SK-N-SH treated with all-trans-retinoic acid at 6 μM for 48 hours (cell line): ENCODE data around the gene KRT72.

ENCODE experiments used
- ATAC-seq: fragments of 200-7000 bp; cut with Tn5 transposase; 3 replicates; pipeline ENCODE4 v1.9.1; 2020; ENCODE audit warnings: mild to moderate bottlenecking, moderate library complexity
- ARNTL ChIP-seq: fragments of 450-650 bp; formaldehyde crosslinking; IDR thresholded peaks from 2 replicates; pipeline ENCODE4 v1.5.0; 2020; ENCODE audit warnings: low read depth, mild to moderate bottlenecking, moderate library complexity, borderline replicate concordance
- BACH2 ChIP-seq: fragments of 250-450 bp; sonication (Bioruptor Pico); IDR thresholded peaks from 2 replicates; pipeline ENCODE4 v1.9.0; 2021; ENCODE audit warnings: mild to moderate bottlenecking, borderline replicate concordance
- CREB5 ChIP-seq: fragments of 250-450 bp; sonication (Bioruptor Pico); IDR thresholded peaks from 2 replicates; pipeline ENCODE4 v1.5.1; 2020; ENCODE audit warnings: low read depth, mild to moderate bottlenecking, moderate library complexity
- CSDC2 ChIP-seq: fragments of 250-450 bp; sonication (Bioruptor Pico); IDR thresholded peaks from 2 replicates; pipeline ENCODE4 v1.5.0; 2020; ENCODE audit warnings: mild to moderate bottlenecking, moderate library complexity
- CSRNP3 ChIP-seq: fragments of 250-450 bp; sonication (Bioruptor Pico); IDR thresholded peaks from 2 replicates; pipeline ENCODE4 v1.5.1; 2021; ENCODE audit warnings: mild to moderate bottlenecking, moderate library complexity
- ESRRG ChIP-seq: fragments of 250-450 bp; sonication (Bioruptor Pico); IDR thresholded peaks from 2 replicates; pipeline ENCODE4 v1.6.1; 2021; ENCODE audit warnings: mild to moderate bottlenecking
- GLIS3 ChIP-seq: fragments of 250-450 bp; sonication (Bioruptor Pico); IDR thresholded peaks from 2 replicates; pipeline ENCODE4 v1.5.0; 2020; ENCODE audit warnings: mild to moderate bottlenecking, moderate library complexity
- ISL1 ChIP-seq: fragments of 250-450 bp; sonication (Bioruptor Pico); IDR thresholded peaks from 2 replicates; pipeline ENCODE4 v2.1.2; 2022; ENCODE audit warnings: mild to moderate bottlenecking, moderate library complexity
- PATZ1 ChIP-seq: fragments of 250-450 bp; sonication (Bioruptor Pico); IDR thresholded peaks from 2 replicates; pipeline ENCODE4 v1.8.0; 2020; ENCODE audit warnings: mild to moderate bottlenecking, moderate library complexity, borderline replicate concordance
- POU6F1 ChIP-seq: fragments of 250-450 bp; sonication (Bioruptor Pico); IDR thresholded peaks from 2 replicates; pipeline ENCODE4 v1.8.0; 2021; ENCODE audit warnings: low read depth, mild to moderate bottlenecking, moderate library complexity, borderline replicate concordance
- PPARA ChIP-seq: fragments of 250-450 bp; sonication (Bioruptor Pico); IDR thresholded peaks from 2 replicates; pipeline ENCODE4 v1.5.0; 2020; ENCODE audit warnings: mild to moderate bottlenecking, borderline replicate concordance
- RARB ChIP-seq: fragments of 250-450 bp; sonication (Bioruptor Pico); IDR thresholded peaks from 2 replicates; pipeline ENCODE4 v1.8.0; 2021; ENCODE audit warnings: mild to moderate bottlenecking, moderate library complexity
- SNAI2 ChIP-seq: fragments of 250-450 bp; sonication (Bioruptor Pico); IDR thresholded peaks from 2 replicates; pipeline ENCODE4 v1.5.0; 2020; ENCODE audit warnings: mild to moderate bottlenecking, moderate library complexity
- TCF4 ChIP-seq: fragments of 250-450 bp; sonication (Bioruptor Pico); IDR thresholded peaks from 2 replicates; pipeline ENCODE4 v1.8.0; 2021; ENCODE audit warnings: mild to moderate bottlenecking, moderate library complexity, borderline replicate concordance
- TOX ChIP-seq: fragments of 250-450 bp; sonication (Bioruptor Pico); IDR thresholded peaks from 2 replicates; pipeline ENCODE4 v1.8.0; 2021; ENCODE audit warnings: mild to moderate bottlenecking, moderate library complexity, borderline replicate concordance
- TSHZ2 ChIP-seq: fragments of 250-450 bp; sonication (Bioruptor Pico); IDR thresholded peaks from 2 replicates; pipeline ENCODE4 v1.5.0; 2020; ENCODE audit warnings: mild to moderate bottlenecking, moderate library complexity
- ZC3H10 ChIP-seq: fragments of 250-450 bp; sonication (Bioruptor Pico); IDR thresholded peaks from 2 replicates; pipeline ENCODE4 v1.5.1; 2021; ENCODE audit warnings: mild to moderate bottlenecking, moderate library complexity
- ZFP30 ChIP-seq: fragments of 450-650 bp; formaldehyde crosslinking; IDR thresholded peaks from 2 replicates; pipeline ENCODE4 v1.5.0; 2022; ENCODE audit warnings: mild to moderate bottlenecking, moderate library complexity
- ZNF565 ChIP-seq: fragments of 450-650 bp; formaldehyde crosslinking; conservative IDR thresholded peaks from 2 replicates; pipeline ENCODE4 v1.5.0; 2020; ENCODE audit warnings: low read depth, mild to moderate bottlenecking, moderate library complexity
- ZNF70 ChIP-seq: fragments of 450-650 bp; formaldehyde crosslinking; IDR thresholded peaks from 2 replicates; pipeline ENCODE4 v1.5.0; 2020; ENCODE audit warnings: mild to moderate bottlenecking, moderate library complexity
- ZNF8 ChIP-seq: fragments of 450-650 bp; formaldehyde crosslinking; IDR thresholded peaks from 2 replicates; pipeline ENCODE4 v1.5.0; 2020; ENCODE audit warnings: mild to moderate bottlenecking, moderate library complexity

Gene KRT72

GRCh38 chr12:52622349-52622748 lies 21.1 kb upstream of the KRT72 start:
- TF ChIP-seq ZFP30 = no peak
- no peak for TF ChIP-seq POU6F1 (CRISPR knock-in tag)
- no peak for TF ChIP-seq ZNF565 (CRISPR knock-in tag)
- no peak for TF ChIP-seq CSRNP3 (CRISPR knock-in tag)
- no peak for TF ChIP-seq GLIS3
- no peak for TF ChIP-seq PPARA
- TF ChIP-seq ESRRG (CRISPR knock-in tag) = no peak
- TF ChIP-seq CSDC2 (CRISPR knock-in tag) = no peak
- TF ChIP-seq ISL1 = no peak
- TF ChIP-seq PATZ1 (CRISPR knock-in tag) = no peak
- no peak for TF ChIP-seq ZC3H10 (CRISPR knock-in tag)
- no peak for TF ChIP-seq TOX (CRISPR knock-in tag)
- TF ChIP-seq ARNTL (CRISPR knock-in tag) = no peak
- TF ChIP-seq ZNF8 = no peak
- no peak for TF ChIP-seq RARB
- TF ChIP-seq, all 23 proteins: peak for 0
- no peak for ATAC-seq

GRCh38 chr12:52618866-52619265 lies 17.6 kb upstream of the KRT72 start:
- ATAC-seq = no peak
- TF ChIP-seq BACH2 (CRISPR knock-in tag) = no peak
- TF ChIP-seq CSRNP3 (CRISPR knock-in tag) = no peak
- no peak for TF ChIP-seq PATZ1 (CRISPR knock-in tag)
- TF ChIP-seq TSHZ2 (CRISPR knock-in tag) = no peak
- no peak for TF ChIP-seq CSDC2 (CRISPR knock-in tag)
- TF ChIP-seq ESRRG (CRISPR knock-in tag) = no peak
- no peak for TF ChIP-seq RARB
- no peak for TF ChIP-seq ZNF70 (CRISPR knock-in tag)
- TF ChIP-seq POU6F1 (CRISPR knock-in tag) = no peak
- no peak for TF ChIP-seq SNAI2 (CRISPR knock-in tag)
- no peak for TF ChIP-seq TOX (CRISPR knock-in tag)
- TF ChIP-seq GLIS3 = no peak
- TF ChIP-seq ISL1 = no peak
- no peak for TF ChIP-seq ZC3H10 (CRISPR knock-in tag)
- no peak for TF ChIP-seq PPARA
- TF ChIP-seq TCF4 (CRISPR knock-in tag) = no peak
- TF ChIP-seq CREB5 = no peak
- no peak for TF ChIP-seq ZNF8
- no peak for TF ChIP-seq ZNF565 (CRISPR knock-in tag)
